Femur (tissue), 1 donor: ENCODE results near the gene YWHAE.
"Not testable (repeated sequence)": the region's sequence is repeated elsewhere in the genome, so short reads cannot be mapped to it uniquely, and the experiment has no call there.

Source experiments
- DNase-seq: peaks from one replicate; pipeline ENCODE4 v3.0.0-alpha.2; 2017

The YWHAE gene

GRCh38 chr17:1412185-1413110 is 12.4 kb upstream of the YWHAE start:
- no peak for DNase-seq

GRCh38 chr17:1402262-1402586 is 2.2 kb upstream of the YWHAE start:
- DNase-seq, result no peak

GRCh38 chr17:1398931-1399678 is 917 bp downstream of the YWHAE start:
- DNase-seq, result no peak

- no peak for DNase-seq
These were observed 2.0 kb downstream of the YWHAE start for GRCh38 chr17:1398028-1398427.

GRCh38 chr17:1395876-1396665 is 4.0 kb downstream of the YWHAE start:
- DNase-seq, result not testable (repeated sequence)

- no peak for DNase-seq
These were observed 8.4 kb downstream of the YWHAE start for GRCh38 chr17:1391577-1391976.

- DNase-seq, result no peak
These were observed 9.3 kb downstream of the YWHAE start for GRCh38 chr17:1390432-1391367.

GRCh38 chr17:1387490-1388227 is 12.4 kb downstream of the YWHAE start:
- not testable (repeated sequence) for DNase-seq

GRCh38 chr17:1386675-1387190 is 13.3 kb downstream of the YWHAE start:
- DNase-seq, result not testable (repeated sequence)

GRCh38 chr17:1386265-1386664 is 13.8 kb downstream of the YWHAE start:
- DNase-seq, result no peak

- DNase-seq, result no peak
These were observed 14.2 kb downstream of the YWHAE start for GRCh38 chr17:1385861-1386260.

GRCh38 chr17:1384905-1385435 is 15.1 kb downstream of the YWHAE start:
- DNase-seq, result no peak

- DNase-seq, result no peak
These were observed 20.1 kb downstream of the YWHAE start for GRCh38 chr17:1379930-1380313.

GRCh38 chr17:1379208-1379929 is 20.7 kb downstream of the YWHAE start:
- DNase-seq, result no peak

GRCh38 chr17:1378476-1378860 is 21.6 kb downstream of the YWHAE start:
- DNase-seq, result not testable (repeated sequence)

GRCh38 chr17:1377334-1377733 is 22.7 kb downstream of the YWHAE start:
- DNase-seq, result no peak

GRCh38 chr17:1376061-1376460 is 24.0 kb downstream of the YWHAE start:
- DNase-seq, result no peak

- no peak for DNase-seq
These were observed 24.4 kb downstream of the YWHAE start for GRCh38 chr17:1375615-1376014.

- DNase-seq, result no peak
These were observed 25.4 kb downstream of the YWHAE start for GRCh38 chr17:1374431-1375177.
